Endodermal cell (in vitro differentiated cells): Measurements from ENCODE around the gene TREML2. TPM values are rescaled to one million over a fixed set of nuclear protein-coding genes. Genes with fewer than 3 reads are reported as not detected.

ENCODE experiments used
- DNase-seq: peaks from one replicate; pipeline ENCODE4 v3.0.0-alpha.2; 2017
- H3K27ac ChIP-seq: 2 replicates; pipeline ENCODE4 v1.5.1; 2013; ENCODE audit warnings: mild to moderate bottlenecking, low read depth, low read length, moderate library complexity
- H3K27me3 ChIP-seq: 2 replicates; pipeline ENCODE4 v1.6.1; 2013; ENCODE audit warnings: mild to moderate bottlenecking, low read length, moderate library complexity; ENCODE audit not compliant: insufficient read depth, control insufficient read depth, poor library complexity, severe bottlenecking
- H3K36me3 ChIP-seq: 2 replicates; pipeline ENCODE4 v1.7.0; 2013; ENCODE audit warnings: mild to moderate bottlenecking, low read length, moderate library complexity; ENCODE audit not compliant: control insufficient read depth, insufficient read depth
- H3K4me1 ChIP-seq: one replicate; pipeline ENCODE4 v1.7.0; 2013; ENCODE audit warnings: low read length; ENCODE audit not compliant: control insufficient read depth, insufficient read depth
- H3K4me3 ChIP-seq: 2 replicates; pipeline ENCODE4 v1.5.1; 2013; ENCODE audit warnings: mild to moderate bottlenecking, low read length, moderate library complexity
- H3K9ac ChIP-seq: 2 replicates; pipeline ENCODE4 v1.6.1; 2013; ENCODE audit warnings: mild to moderate bottlenecking, low read length, moderate library complexity; ENCODE audit not compliant: poor library complexity, severe bottlenecking; ENCODE audit errors: extremely low read depth
- H3K9me3 ChIP-seq: 2 replicates; pipeline ENCODE4 v1.6.1; 2013; ENCODE audit warnings: mild to moderate bottlenecking, low read length, moderate library complexity; ENCODE audit not compliant: control insufficient read depth
- H3K27ac Mint-ChIP-seq: 2 replicates; pipeline ENCODE4 v1.8.0; 2020; ENCODE audit warnings: mixed read lengths
- H3K27me3 Mint-ChIP-seq: 2 replicates; pipeline ENCODE4 v1.8.0; 2021; ENCODE audit warnings: mild to moderate bottlenecking, mixed read lengths; ENCODE audit not compliant: insufficient read depth
- H3K36me3 Mint-ChIP-seq: 2 replicates; pipeline ENCODE4 v1.8.0; 2020; ENCODE audit warnings: low read depth, mixed read lengths
- H3K4me1 Mint-ChIP-seq: 2 replicates; pipeline ENCODE4 v1.8.0; 2020; ENCODE audit warnings: mixed read lengths
- H3K4me3 Mint-ChIP-seq: 2 replicates; pipeline ENCODE4 v1.8.0; 2020; ENCODE audit warnings: mild to moderate bottlenecking, moderate library complexity, mixed read lengths
- H3K9me3 Mint-ChIP-seq: 2 replicates; pipeline ENCODE4 v1.8.0; 2020; ENCODE audit warnings: mild to moderate bottlenecking, mixed read lengths
- CTCF ChIP-seq: fragments of 200-600 bp; sonication (generic); conservative IDR thresholded peaks from 2 replicates; pipeline ENCODE4 v1.5.0; 2021; ENCODE audit warnings: antibody characterized with exemption, mild to moderate bottlenecking
- WGBS, 2 experiments: methylation state at CpG; one replicate each; pipeline versions ENCODE4 v1.1.5 to v1.1.7; 2013; ENCODE audit warnings: missing lambda C conversion rate in 2 of 2, mixed read lengths in 1 of 2; ENCODE audit not compliant: insufficient coverage in 1 of 2, insufficient read length in 1 of 2; 5-methylcytosine and 5-hydroxymethylcytosine counted together
- total RNA-seq, 2 donors: library from RNA; stranded (reverse); fragmentation: NEBNext Ultra II Directional in 1 of 2; extraction: Animal tissue kit (Norgen Biotek cat#: 25700) in 1 of 2; gene quantifications; 2 replicates in 1 of 2; 3 replicates in 1 of 2; pipeline ENCODE4 v1.2.1, GENCODE V29; 2021

TREML2 gene
- total RNA-seq, 2 donors from 2014 or later, result not detected

DNA sequence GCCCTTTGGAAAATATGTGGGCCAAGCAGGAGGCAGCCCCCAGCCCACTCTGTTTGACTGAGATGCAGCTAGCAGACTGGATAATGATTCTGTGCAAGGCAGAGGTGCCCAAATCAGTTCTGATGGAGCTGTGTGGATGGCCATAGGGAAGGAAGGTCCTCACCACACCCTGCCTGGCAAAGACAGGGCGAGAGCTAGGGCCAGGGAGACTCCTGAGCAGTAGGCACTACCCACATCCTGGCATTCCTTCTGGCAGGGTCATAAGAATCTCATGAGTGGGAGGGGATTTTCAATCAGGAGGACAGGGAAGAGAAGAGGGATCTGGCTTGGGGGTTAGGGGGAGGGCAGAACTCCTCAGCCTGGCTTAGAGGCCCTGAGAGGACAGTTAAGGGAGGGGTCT is 19.4 kb downstream of the TREML2 start:
- peak; percentile 25 for DNase-seq
- no peaks in the 10 kb centered on the region for H3K36me3 ChIP-seq
- H3K4me1 ChIP-seq, result no peaks in the 10 kb centered on the region
- no peak overlapping the region for H3K27ac ChIP-seq
- Mint-ChIP-seq H3K27me3 (no peaks in the 10 kb centered on the region), H3K27ac (no peak overlapping the region), H3K9me3 (no peaks in the 10 kb centered on the region), H3K4me1 (peaks cover 11% of the 10 kb centered on the region), H3K36me3 (no peaks in the 10 kb centered on the region), H3K4me3 (no peak overlapping the region)
- no peaks in the 10 kb centered on the region for H3K27me3 ChIP-seq
- TF ChIP-seq CTCF, result no peak
- H3K9ac ChIP-seq, result no peak overlapping the region
- H3K9me3 ChIP-seq, result no peaks in the 10 kb centered on the region
- 59% methylated on average over 1 of the region's 1 CpG; no CpG with 5 or more reads in 1 of the 2 experiments for WGBS, 2 experiments
- H3K4me3 ChIP-seq, result no peak overlapping the region

- Histone ChIP-seq H3K27me3 (no peaks in the 10 kb centered on the region), H3K9ac (no peak overlapping the region), H3K27ac (no peak overlapping the region), H3K36me3 (no peaks in the 10 kb centered on the region), H3K4me1 (no peaks in the 10 kb centered on the region), H3K4me3 (no peak overlapping the region), H3K9me3 (no peaks in the 10 kb centered on the region)
- no peak for TF ChIP-seq CTCF
- DNase-seq, result peak; percentile 47
- Mint-ChIP-seq H3K9me3 (no peaks in the 10 kb centered on the region), H3K27ac (no peak overlapping the region), H3K36me3 (no peaks in the 10 kb centered on the region), H3K4me3 (no peak overlapping the region), H3K4me1 (peaks cover 16% of the 10 kb centered on the region), H3K27me3 (no peaks in the 10 kb centered on the region)
- WGBS, 2 experiments, result 88% methylated on average over 4 of the region's 4 CpGs; no CpG with 5 or more reads in 1 of the 2 experiments
These were observed 21.8 kb downstream of the TREML2 start for GRCh38 chr6:41179163-41179562.

- Histone ChIP-seq H3K9me3 (no peaks in the 10 kb centered on the region), H3K4me1 (no peaks in the 10 kb centered on the region), H3K4me3 (no peak overlapping the region), H3K36me3 (no peaks in the 10 kb centered on the region), H3K9ac (no peak overlapping the region), H3K27me3 (no peaks in the 10 kb centered on the region), H3K27ac (no peak overlapping the region)
- Mint-ChIP-seq H3K4me3 (no peak overlapping the region), H3K27ac (no peak overlapping the region), H3K4me1 (peaks cover 16% of the 10 kb centered on the region), H3K9me3 (peaks cover 11% of the 10 kb centered on the region), H3K27me3 (no peaks in the 10 kb centered on the region), H3K36me3 (no peaks in the 10 kb centered on the region)
- WGBS, 2 experiments, result 97% methylated on average over 2 of the region's 2 CpGs; no CpG with 5 or more reads in 1 of the 2 experiments
- no peak for DNase-seq
- TF ChIP-seq CTCF, result no peak
These were observed 23.3 kb downstream of the TREML2 start for GRCh38 chr6:41177695-41178094.
